Central memory CD8-positive, alpha-beta T cell (primary cell): ENCODE results near the gene CDK8.

Source experiments
- ATAC-seq: fragments of 150-1000 bp; cut with Tn5 transposase; replicated peaks from 2 replicates; pipeline ENCODE4 v1.10.0; 2022; ENCODE audit warnings: mild to moderate bottlenecking, moderate FRiP score, moderate number of reproducible peaks; ENCODE audit not compliant: poor library complexity, severe bottlenecking; ENCODE audit errors: extremely low read depth
- DNase-seq, 2 donors: peaks; one replicate each; pipeline ENCODE4 v3.0.0; 2021; ENCODE audit warnings: low spot score in 2 of 2
- H3K27ac Mint-ChIP-seq: one replicate; pipeline ENCODE4 v1.8.0; 2022; ENCODE audit warnings: low read depth, mild to moderate bottlenecking, moderate library complexity, mixed read lengths
- H3K27me3 Mint-ChIP-seq: one replicate; pipeline ENCODE4 v1.8.0; 2022; ENCODE audit warnings: mixed read lengths
- H3K36me3 Mint-ChIP-seq: one replicate; pipeline ENCODE4 v1.8.0; 2022; ENCODE audit warnings: mild to moderate bottlenecking, moderate library complexity, mixed read lengths; ENCODE audit not compliant: insufficient read depth
- H3K4me1 Mint-ChIP-seq: one replicate; pipeline ENCODE4 v1.8.0; 2022; ENCODE audit warnings: mixed read lengths
- H3K4me3 Mint-ChIP-seq: one replicate; pipeline ENCODE4 v1.8.0; 2022; ENCODE audit warnings: mild to moderate bottlenecking, moderate library complexity, mixed read lengths
- H3K9me3 Mint-ChIP-seq: one replicate; pipeline ENCODE4 v1.8.0; 2022; ENCODE audit warnings: mixed read lengths

CDK8 gene

DNA sequence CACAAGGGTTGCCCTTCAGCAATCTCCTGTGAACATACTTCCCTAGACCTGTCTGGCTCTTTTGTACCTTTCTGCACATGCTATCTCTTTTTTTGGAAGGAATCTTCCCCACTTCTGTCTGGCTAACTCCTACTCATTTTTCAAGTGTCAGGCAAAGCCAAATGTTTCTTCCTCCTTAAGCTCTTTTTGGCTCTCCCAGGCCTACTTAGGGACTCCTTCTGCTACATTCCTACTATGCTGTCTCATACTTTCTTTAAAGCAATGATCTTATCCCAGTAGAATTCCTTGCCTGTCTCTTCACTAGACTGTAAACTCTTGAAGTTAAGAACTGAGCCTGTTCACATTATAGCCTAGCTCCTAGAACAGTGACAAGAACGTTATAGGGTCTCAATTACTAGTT, 188.6 kb downstream of the CDK8 start:
- no peak for ATAC-seq
- Mint-ChIP-seq H3K27me3 (peaks cover 34% of the 10 kb centered on the region), H3K36me3 (no peaks in the 10 kb centered on the region), H3K4me1 (no peaks in the 10 kb centered on the region), H3K9me3 (peaks cover 2% of the 10 kb centered on the region), H3K4me3 (no peak overlapping the region), H3K27ac (no peak overlapping the region)
- no peak for DNase-seq

DNA sequence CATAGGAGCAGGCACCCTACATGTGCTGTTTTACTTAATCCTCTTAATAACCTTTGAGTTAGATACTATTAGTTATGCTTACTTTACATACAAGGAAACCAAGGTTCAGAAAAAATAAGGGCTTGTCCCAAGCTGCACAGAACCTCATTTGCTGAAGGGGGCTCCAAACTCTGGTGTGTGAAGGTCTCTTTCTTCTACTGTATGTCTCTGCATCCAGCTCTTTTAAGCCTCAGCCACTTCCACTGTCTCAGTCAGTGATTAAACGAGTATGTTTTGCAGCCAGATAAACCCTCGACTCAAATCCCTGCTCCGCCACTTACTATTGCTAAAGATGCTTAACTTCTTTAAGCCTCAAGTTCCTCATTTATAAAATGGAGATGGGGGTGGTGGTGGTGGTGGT, 191.2 kb downstream of the CDK8 start:
- Mint-ChIP-seq H3K4me3 (no peak overlapping the region), H3K9me3 (peaks cover 5% of the 10 kb centered on the region), H3K27ac (no peak overlapping the region), H3K27me3 (peaks cover 60% of the 10 kb centered on the region), H3K4me1 (no peaks in the 10 kb centered on the region), H3K36me3 (no peaks in the 10 kb centered on the region)
- DNase-seq (no peak), ATAC-seq (no peak)

DNA sequence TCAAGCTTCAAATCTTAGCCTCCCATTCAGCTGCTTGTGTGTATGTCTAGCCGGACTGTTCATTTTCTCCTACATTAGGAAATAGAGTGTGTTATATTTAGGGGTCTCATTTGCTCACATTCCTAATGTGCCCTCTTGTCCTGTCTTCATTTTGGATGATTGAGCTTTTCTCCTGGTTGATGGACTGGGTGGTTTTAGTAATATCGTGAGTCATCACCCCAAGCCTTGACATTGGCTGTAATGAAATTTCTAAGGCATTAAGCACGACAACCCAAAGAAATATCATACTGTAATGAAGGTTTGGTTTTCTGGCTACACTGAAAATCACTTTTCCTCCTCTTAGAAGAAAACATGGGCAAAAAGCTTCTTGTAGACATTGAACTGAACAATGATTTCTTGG, 192.8 kb downstream of the CDK8 start:
- Mint-ChIP-seq H3K9me3 (peaks cover 5% of the 10 kb centered on the region), H3K4me3 (no peak overlapping the region), H3K27ac (no peak overlapping the region), H3K36me3 (no peaks in the 10 kb centered on the region), H3K4me1 (no peaks in the 10 kb centered on the region), H3K27me3 (peaks cover 77% of the 10 kb centered on the region)
- ATAC-seq (no peak), DNase-seq (no peak)

DNA sequence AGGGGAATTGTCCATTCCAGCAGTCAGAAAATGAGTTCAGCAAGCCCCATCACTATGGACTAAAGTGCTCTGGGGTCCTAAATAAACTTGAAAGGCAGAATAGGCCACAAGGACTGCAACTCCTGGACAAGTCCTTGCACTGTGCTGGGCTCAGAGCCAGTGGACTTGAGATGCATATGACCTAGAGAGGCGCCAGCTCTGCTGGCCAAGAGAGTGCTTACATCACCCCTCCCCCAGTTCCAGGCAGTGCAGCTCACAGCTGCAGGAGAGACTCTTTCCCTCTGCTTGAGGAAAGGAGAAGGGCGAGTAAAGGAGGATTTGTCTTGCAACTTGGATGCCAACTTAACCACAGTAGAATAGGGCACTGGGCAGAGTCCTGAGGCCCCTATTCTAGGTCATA, 194.1 kb downstream of the CDK8 start:
- H3K9me3 Mint-ChIP-seq = peaks cover 5% of the 10 kb centered on the region
- peaks cover 88% of the 10 kb centered on the region for H3K27me3 Mint-ChIP-seq
- ATAC-seq = no peak
- H3K36me3 Mint-ChIP-seq = no peaks in the 10 kb centered on the region
- no peak overlapping the region for H3K4me3 Mint-ChIP-seq
- no peak for DNase-seq
- no peaks in the 10 kb centered on the region for H3K4me1 Mint-ChIP-seq
- no peak overlapping the region for H3K27ac Mint-ChIP-seq

DNA sequence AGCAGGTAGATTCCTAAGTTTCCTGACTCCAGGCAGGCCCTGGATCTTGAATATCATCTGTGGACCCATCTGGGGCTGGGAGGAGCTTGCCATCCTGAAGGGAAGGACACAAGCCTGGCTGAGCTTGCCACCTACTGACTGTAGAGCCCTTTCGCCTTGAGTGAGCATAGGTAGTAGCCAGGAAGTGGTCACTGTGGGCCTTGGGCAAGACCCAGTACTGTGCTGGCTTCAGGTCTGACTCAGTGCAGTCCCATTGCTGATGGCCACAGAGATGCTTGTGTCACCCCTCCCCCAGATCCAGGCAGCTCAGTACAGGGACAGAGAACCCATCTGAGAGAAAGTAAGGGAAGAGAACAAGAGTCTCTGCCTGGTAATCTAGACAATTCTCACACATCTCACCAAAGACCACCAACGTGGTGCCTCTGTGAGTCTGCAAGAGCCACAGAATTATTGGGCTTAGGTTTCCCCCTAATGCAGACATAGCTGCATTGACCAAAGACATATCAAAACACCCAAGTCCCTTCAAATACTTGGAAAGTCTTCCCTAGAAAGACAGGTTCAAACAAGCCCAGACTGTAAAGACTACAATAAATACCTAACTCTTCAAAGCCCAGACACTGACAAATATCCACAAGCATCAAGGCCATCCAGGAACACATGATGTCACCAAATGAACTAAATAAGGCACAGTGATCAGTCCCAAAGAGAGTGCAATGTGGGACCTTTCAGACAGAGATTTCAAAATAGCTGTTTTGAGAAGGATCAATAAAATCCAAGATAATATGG, 195.3 kb downstream of the CDK8 start:
- Mint-ChIP-seq H3K9me3 (peaks cover 5% of the 10 kb centered on the region), H3K4me3 (no peak overlapping the region), H3K27ac (no peak overlapping the region), H3K27me3 (peaks cover 80% of the 10 kb centered on the region), H3K4me1 (no peaks in the 10 kb centered on the region), H3K36me3 (no peaks in the 10 kb centered on the region)
- DNase-seq = no peak
- no peak for ATAC-seq
